ENCODE results near the gene LASP1NB.
A peak's percentile ranks its signal among the peaks of the same experiment; 100 is the strongest.
"Not testable (repeated sequence)": the region's sequence is repeated elsewhere in the genome, so short reads cannot be mapped to it uniquely, and the experiment has no call there.

Gene LASP1NB

DNA sequence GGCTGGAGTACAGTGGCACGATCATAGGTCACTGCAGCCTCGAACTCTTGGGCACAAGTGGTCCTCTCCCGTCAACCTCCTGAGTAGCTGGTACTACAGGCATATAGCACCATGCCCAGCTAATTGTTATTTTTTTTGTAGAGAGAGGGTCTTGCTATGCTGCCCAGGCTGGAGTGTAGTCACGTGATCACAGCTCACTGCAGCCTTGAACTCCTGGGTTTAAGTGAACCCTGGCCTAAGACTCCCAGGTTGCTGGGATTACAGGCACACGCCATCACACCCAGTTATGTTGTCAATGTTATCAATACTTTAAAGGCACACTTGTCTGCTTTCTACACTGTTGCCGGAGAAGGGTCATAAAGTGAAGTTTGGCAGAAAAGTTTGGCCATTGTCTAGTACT, 22.0 kb upstream of the LASP1NB start:
- H3K27me3 Mint-ChIP-seq: no peaks in the 10 kb centered on the region
- H3K4me1 Mint-ChIP-seq: peaks cover 34% of the 10 kb centered on the region
- H3K27ac Mint-ChIP-seq: peak overlapping the region; percentile 66
- no peaks in the 10 kb centered on the region for H3K9me3 Mint-ChIP-seq
- H3K36me3 Mint-ChIP-seq (ENCODE audit: low read depth): peaks cover 49% of the 10 kb centered on the region
- intact Hi-C loops (cut with micrococcal nuclease): no loop called here
- DNase-seq: no peak
- no peak overlapping the region for H3K4me3 Mint-ChIP-seq

GRCh38 chr17:38904892-38905291, 20.5 kb upstream of the LASP1NB start:
- Mint-ChIP-seq H3K4me1 (peaks cover 22% of the 10 kb centered on the region), H3K27ac (no peak overlapping the region), H3K27me3 (no peaks in the 10 kb centered on the region)

GRCh38 chr17:38905375-38905774, 20.0 kb upstream of the LASP1NB start:
- intact Hi-C loops (cut with micrococcal nuclease): no loop called here
- Mint-ChIP-seq H3K4me1 (peaks cover 22% of the 10 kb centered on the region), H3K27me3 (no peaks in the 10 kb centered on the region), H3K36me3 (ENCODE audit: low read depth) (peaks cover 38% of the 10 kb centered on the region), H3K9me3 (no peaks in the 10 kb centered on the region), H3K4me3 (no peak overlapping the region), H3K27ac (no peak overlapping the region)
- no peak for DNase-seq

More at GRCh38 chr17:38904892-38905291, 20.5 kb upstream of the LASP1NB start:
- Mint-ChIP-seq H3K9me3 (no peaks in the 10 kb centered on the region), H3K4me3 (no peak overlapping the region), H3K36me3 (ENCODE audit: low read depth) (peaks cover 38% of the 10 kb centered on the region)
- no peak for DNase-seq
- intact Hi-C loops (cut with micrococcal nuclease): no loop called here

- no peaks in the 10 kb centered on the region for H3K27me3 Mint-ChIP-seq
- no peak overlapping the region for H3K27ac Mint-ChIP-seq
- peaks cover 36% of the 10 kb centered on the region for H3K36me3 Mint-ChIP-seq (ENCODE audit: low read depth)
Observed at GRCh38 chr17:38906460-38907228, 18.8 kb upstream of the LASP1NB start.

GRCh38 chr17:38907930-38908675, 17.3 kb upstream of the LASP1NB start:
- no peaks in the 10 kb centered on the region for H3K9me3 Mint-ChIP-seq
- no peaks in the 10 kb centered on the region for H3K27me3 Mint-ChIP-seq
- H3K36me3 Mint-ChIP-seq (ENCODE audit: low read depth): peaks cover 35% of the 10 kb centered on the region
- peak overlapping the region; percentile 6 for H3K27ac Mint-ChIP-seq
- intact Hi-C loops (cut with micrococcal nuclease): no loop called here
- H3K4me1 Mint-ChIP-seq: peaks cover 12% of the 10 kb centered on the region
- H3K4me3 Mint-ChIP-seq: no peak overlapping the region
- DNase-seq: no peak

More at GRCh38 chr17:38906460-38907228, 18.8 kb upstream of the LASP1NB start:
- intact Hi-C loops (cut with micrococcal nuclease): no loop called here
- peaks cover 16% of the 10 kb centered on the region for H3K4me1 Mint-ChIP-seq
- no peaks in the 10 kb centered on the region for H3K9me3 Mint-ChIP-seq
- H3K4me3 Mint-ChIP-seq: no peak overlapping the region
- DNase-seq: no peak

GRCh38 chr17:38908676-38909181, 16.7 kb upstream of the LASP1NB start:
- no peaks in the 10 kb centered on the region for H3K9me3 Mint-ChIP-seq
- peaks cover 8% of the 10 kb centered on the region for H3K4me1 Mint-ChIP-seq
- H3K4me3 Mint-ChIP-seq: no peak overlapping the region
- no peak overlapping the region for H3K27ac Mint-ChIP-seq
- no peaks in the 10 kb centered on the region for H3K27me3 Mint-ChIP-seq
- peaks cover 32% of the 10 kb centered on the region for H3K36me3 Mint-ChIP-seq (ENCODE audit: low read depth)
- intact Hi-C loops (cut with micrococcal nuclease): no loop called here
- no peak for DNase-seq

GRCh38 chr17:38910325-38910724, 15.1 kb upstream of the LASP1NB start:
- no peak overlapping the region for H3K4me3 Mint-ChIP-seq
- no peaks in the 10 kb centered on the region for H3K27me3 Mint-ChIP-seq
- peaks cover 8% of the 10 kb centered on the region for H3K4me1 Mint-ChIP-seq
- no peak for DNase-seq
- H3K9me3 Mint-ChIP-seq: no peaks in the 10 kb centered on the region
- no peak overlapping the region for H3K27ac Mint-ChIP-seq
- intact Hi-C loops (cut with micrococcal nuclease): no loop called here
- peaks cover 24% of the 10 kb centered on the region for H3K36me3 Mint-ChIP-seq (ENCODE audit: low read depth)

GRCh38 chr17:38911081-38911730, 14.2 kb upstream of the LASP1NB start:
- H3K36me3 Mint-ChIP-seq (ENCODE audit: low read depth): peaks cover 25% of the 10 kb centered on the region
- no peak overlapping the region for H3K4me3 Mint-ChIP-seq
- intact Hi-C loops (cut with micrococcal nuclease): no loop called here
- no peak for DNase-seq
- H3K9me3 Mint-ChIP-seq: no peaks in the 10 kb centered on the region
- peaks cover 7% of the 10 kb centered on the region for H3K4me1 Mint-ChIP-seq
- no peaks in the 10 kb centered on the region for H3K27me3 Mint-ChIP-seq
- no peak overlapping the region for H3K27ac Mint-ChIP-seq

GRCh38 chr17:38911731-38912081, 13.7 kb upstream of the LASP1NB start:
- intact Hi-C loops (cut with micrococcal nuclease); H3K27me3 Mint-ChIP-seq; H3K4me1 Mint-ChIP-seq; H3K27ac Mint-ChIP-seq; H3K4me3 Mint-ChIP-seq; H3K9me3 Mint-ChIP-seq; DNase-seq: not testable (repeated sequence)
- H3K36me3 Mint-ChIP-seq (ENCODE audit: low read depth): peaks cover 25% of the 10 kb centered on the region

DNA sequence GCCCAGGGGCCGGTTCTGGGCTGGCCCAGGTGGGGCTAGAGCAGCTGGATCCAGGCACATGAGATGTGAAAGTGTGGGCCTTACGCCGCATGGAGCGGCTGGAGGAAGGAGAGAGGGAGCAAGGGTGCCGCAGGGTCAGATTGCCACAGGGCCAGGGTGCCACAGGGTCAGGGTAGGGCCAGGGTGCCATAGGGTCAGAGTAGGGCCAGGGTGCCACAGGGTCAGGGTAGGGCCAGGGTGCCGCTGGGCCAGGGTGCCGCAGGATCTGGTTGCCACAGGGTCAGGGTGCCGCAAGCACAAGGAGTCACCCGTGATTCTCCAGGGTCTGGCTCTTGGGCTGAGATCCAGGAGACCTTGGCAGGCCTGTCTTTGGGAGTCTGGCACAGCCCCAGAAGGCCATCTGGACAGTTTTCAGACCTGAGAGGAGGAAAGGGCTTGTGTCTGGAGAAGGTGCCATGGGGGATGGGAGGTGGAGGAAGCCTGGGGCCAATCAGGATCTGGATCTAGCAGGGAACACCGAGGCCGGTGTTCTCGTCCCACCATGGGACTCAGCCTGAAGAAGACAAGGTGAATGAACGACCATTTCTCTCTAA, 13.1 kb upstream of the LASP1NB start:
- DNase-seq: no peak
- Mint-ChIP-seq H3K4me1 (peaks cover 7% of the 10 kb centered on the region), H3K9me3 (no peaks in the 10 kb centered on the region), H3K4me3 (no peak overlapping the region), H3K27me3 (no peaks in the 10 kb centered on the region), H3K27ac (no peak overlapping the region), H3K36me3 (ENCODE audit: low read depth) (peaks cover 27% of the 10 kb centered on the region)
- intact Hi-C loops (cut with micrococcal nuclease): no loop called here

- Mint-ChIP-seq H3K36me3 (ENCODE audit: low read depth) (peaks cover 40% of the 10 kb centered on the region), H3K4me1 (peaks cover 8% of the 10 kb centered on the region), H3K4me3 (no peak overlapping the region), H3K27ac (peak overlapping the region; percentile 34), H3K27me3 (no peaks in the 10 kb centered on the region), H3K9me3 (no peaks in the 10 kb centered on the region)
- no peak for DNase-seq
- intact Hi-C loops (cut with micrococcal nuclease): no loop called here
Observed at GRCh38 chr17:38914741-38915638, 10.4 kb upstream of the LASP1NB start.

- no peak for DNase-seq
- H3K27ac Mint-ChIP-seq: no peak overlapping the region
- H3K4me1 Mint-ChIP-seq: peaks cover 8% of the 10 kb centered on the region
- no peaks in the 10 kb centered on the region for H3K27me3 Mint-ChIP-seq
- H3K36me3 Mint-ChIP-seq (ENCODE audit: low read depth): peaks cover 43% of the 10 kb centered on the region
- no peaks in the 10 kb centered on the region for H3K9me3 Mint-ChIP-seq
- H3K4me3 Mint-ChIP-seq: no peak overlapping the region
- intact Hi-C loops (cut with micrococcal nuclease): no loop called here
Observed at GRCh38 chr17:38915639-38915995, 9.8 kb upstream of the LASP1NB start.

DNA sequence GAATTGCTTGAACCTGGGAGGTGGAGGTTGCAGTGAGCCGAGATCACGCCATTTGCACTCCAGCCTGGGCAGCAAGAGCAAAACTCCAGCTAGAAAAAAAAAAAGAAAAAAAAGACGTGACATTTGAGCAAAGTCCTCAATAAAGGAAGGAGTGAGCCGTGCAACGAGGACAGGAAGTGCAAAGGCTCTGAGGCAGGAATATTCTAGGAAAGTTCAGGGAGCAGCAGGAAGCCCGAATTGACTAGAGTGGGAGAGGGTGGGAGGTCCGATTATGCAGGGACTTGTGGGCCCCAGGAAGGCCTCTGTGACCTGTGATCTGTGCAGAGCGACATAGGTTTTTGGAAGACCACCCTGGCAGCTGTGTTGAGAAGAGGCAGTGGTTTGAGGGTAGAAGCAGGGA, 8.6 kb upstream of the LASP1NB start:
- Mint-ChIP-seq H3K27ac (peak overlapping the region; percentile 9), H3K36me3 (ENCODE audit: low read depth) (peaks cover 42% of the 10 kb centered on the region), H3K4me1 (peaks cover 11% of the 10 kb centered on the region), H3K27me3 (no peaks in the 10 kb centered on the region), H3K9me3 (no peaks in the 10 kb centered on the region), H3K4me3 (no peak overlapping the region)
- no peak for DNase-seq
- intact Hi-C loops (cut with micrococcal nuclease): no loop called here
